Activated CD8-positive, alpha-beta memory T cell treated with anti-CD3 and anti-CD28 coated beads, Interleukin-2, amount 50 U/mL, for 1 hour (primary cell): ENCODE measurements around the gene APLP2.
A peak's percentile ranks its signal among the peaks of the same experiment; 100 is the strongest.
"Not testable (repeated sequence)": the region's sequence is repeated elsewhere in the genome, so short reads cannot be mapped to it uniquely, and the experiment has no call there.

ENCODE experiments used
- DNase-seq: peaks from one replicate; pipeline ENCODE4 v3.0.0-alpha.2; 2020; ENCODE audit errors: extremely low read depth

The APLP2 gene

DNA sequence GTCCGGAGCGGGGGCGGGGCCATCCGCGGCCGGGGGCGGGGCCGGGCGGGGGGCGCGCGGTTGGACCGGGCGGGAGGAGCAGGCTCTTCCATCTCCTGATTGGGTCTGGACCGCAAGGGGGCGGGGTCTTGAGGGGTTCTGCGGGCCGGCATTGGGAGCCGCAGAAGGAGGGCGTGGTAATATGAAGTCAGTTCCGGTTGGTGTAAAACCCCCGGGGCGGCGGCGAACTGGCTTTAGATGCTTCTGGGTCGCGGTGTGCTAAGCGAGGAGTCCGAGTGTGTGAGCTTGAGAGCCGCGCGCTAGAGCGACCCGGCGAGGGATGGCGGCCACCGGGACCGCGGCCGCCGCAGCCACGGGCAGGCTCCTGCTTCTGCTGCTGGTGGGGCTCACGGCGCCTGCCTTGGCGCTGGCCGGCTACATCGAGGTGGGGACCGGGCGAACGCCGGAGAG is at the start of gene APLP2:
Gene APLP2 (plus strand): TSS at position 236 of the 450 bp plus-strand sequence. CDS start 84 bp downstream, at position 320.
- peak; percentile 95 for DNase-seq

DNA sequence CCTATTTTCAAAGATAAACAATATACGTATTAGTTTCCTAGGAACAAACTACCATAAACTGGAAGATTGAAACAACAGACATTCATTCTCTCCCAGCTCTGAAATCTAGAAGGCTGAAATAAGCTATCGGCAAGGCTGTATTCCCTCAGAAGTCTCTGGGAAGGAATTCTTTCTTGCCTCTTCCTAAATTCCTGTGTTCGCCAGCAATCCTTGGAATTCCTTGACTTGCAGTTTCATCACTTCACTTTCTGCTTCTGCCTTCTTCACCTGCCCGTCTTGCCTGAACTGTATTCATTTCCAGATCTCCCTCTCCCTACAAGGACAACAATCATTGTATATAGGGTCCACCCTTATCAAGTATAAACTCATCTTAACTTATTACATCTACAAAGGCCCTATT is 49.4 kb upstream of the APLP2 start:
- no peak for DNase-seq

DNA sequence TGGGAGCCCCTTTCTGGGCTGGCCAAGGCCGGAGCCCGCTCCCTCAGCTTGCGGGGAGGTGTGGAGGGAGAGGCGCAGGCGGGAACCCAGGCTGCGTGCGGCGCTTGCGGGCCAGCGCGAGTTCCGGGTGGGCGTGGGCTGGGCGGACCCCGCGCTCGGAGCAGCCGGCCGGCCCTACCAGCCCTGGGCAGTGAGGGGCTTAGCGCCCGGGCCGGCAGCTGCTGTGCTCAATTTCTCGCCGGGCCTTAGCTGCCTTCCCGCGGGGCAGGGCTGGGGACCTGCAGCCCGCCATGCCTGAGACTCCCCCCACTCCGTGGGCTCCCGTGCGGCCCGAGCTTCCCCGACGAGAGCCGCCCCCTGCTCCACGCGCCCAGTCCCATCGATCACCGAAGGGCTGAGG is 48.1 kb upstream of the APLP2 start:
- DNase-seq, result not testable (repeated sequence)

DNA sequence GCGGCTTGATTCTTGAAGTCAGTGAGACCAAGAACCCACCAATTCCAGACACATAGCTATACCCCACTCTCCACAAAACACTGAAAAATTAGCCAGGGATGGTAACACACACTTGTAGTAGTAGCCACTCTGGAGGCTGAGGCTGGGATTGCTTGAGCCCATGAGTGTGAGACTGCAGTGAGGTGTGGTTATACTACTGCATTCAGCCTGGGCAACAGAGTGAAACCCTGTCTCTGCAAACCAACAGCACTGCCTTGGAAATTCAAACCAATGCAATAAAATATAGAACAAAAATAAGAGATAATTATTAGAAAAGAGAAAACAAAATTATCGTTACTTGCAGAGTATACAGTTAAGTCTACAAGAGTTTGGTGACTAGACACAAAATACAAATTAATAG is 46.9 kb upstream of the APLP2 start:
- no peak for DNase-seq

DNA sequence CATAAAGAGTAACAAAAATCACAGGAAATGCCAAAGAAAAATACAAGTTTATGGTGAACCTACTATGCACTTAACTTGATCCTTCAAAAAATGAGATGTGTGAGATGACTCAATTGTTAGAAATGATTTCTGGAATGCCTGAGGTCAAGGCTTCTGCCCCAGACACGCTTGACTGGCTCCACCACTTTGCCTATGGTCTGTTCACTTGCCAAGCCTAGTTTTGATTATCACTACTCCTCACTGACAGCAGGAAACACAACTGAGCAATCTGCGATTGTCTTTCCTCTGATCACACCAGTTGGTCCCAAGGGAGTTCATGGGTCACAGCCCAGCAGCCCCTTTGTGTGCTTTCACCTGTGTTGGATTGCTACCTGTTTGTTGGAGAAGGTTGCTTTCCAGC is 46.5 kb upstream of the APLP2 start:
- no peak for DNase-seq

DNA sequence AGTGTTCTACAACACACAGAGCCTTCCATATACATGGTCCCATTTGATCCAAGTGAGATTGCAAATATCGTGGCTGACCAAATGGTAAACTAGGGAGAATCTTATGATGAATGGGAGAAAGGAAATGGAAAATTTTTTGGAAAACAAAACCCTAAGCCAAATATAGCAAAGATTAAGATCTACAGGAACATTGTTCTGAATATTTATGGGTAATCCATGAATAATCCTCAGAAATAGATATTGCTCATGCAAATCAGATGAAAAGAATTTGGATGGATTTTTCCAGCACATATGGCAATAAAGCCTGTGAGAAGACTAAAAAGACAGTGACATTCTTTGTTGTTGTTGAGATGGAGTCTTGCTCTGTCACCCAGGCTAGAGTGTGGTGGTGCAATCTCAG is 45.3 kb upstream of the APLP2 start:
- no peak for DNase-seq

DNA sequence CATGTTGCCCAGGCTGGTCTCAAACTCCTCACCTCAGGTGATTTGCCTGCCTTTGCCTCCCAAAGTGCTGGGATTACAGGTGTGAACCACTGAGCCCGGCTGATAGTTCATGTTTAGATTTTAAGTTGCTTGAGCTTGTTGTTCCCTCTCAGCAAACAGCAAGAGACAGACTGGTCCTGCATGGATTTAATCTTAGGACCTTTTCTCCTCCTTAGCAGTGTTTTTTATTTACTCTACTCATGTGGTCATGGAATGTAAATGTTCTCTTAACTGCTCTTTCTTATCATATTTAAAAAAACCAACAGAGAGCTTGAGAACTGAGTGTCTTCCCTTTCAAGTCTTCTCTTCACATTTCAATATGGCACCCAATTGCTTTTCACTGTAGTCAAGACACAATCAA is 44.3 kb upstream of the APLP2 start:
- DNase-seq, result no peak

DNA sequence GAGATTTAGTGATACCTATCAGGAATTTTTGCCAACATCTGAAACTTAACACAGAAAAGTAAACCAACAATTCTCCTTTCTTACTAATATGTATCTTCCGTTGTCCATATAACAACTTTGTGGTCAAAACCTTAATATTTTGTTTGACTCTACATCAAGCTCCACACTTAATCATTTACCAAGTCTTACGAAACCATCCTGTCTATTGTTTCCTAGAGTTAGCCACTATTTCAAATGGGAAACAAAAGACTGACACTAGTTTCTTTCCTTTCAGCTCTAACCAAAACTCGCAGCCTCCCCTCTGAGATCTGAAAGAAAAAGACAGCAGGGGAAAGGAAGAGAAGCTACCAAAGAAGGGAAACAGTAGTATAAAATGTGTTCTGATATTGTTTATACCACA is 40.6 kb upstream of the APLP2 start:
- no peak for DNase-seq

DNA sequence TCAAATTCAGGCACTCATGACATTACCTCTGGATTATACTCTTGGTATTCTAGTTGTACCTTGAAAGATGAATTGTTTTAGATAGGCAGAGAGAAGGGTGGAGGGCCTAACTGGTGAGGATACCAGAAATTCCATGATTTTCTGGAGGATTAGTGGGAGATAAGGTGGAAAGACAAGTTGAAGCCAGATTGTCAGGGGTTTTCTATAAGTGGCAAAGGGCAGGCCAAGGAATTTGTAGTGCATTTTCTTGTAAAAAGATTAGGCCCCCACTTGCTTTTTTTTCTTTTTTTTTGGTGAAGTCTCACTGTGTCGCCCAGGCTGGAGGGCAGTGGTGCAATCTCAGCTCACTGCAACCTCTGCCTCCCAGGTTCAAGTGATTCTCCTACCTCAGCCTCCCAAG is 38.6 kb upstream of the APLP2 start:
- no peak for DNase-seq

DNA sequence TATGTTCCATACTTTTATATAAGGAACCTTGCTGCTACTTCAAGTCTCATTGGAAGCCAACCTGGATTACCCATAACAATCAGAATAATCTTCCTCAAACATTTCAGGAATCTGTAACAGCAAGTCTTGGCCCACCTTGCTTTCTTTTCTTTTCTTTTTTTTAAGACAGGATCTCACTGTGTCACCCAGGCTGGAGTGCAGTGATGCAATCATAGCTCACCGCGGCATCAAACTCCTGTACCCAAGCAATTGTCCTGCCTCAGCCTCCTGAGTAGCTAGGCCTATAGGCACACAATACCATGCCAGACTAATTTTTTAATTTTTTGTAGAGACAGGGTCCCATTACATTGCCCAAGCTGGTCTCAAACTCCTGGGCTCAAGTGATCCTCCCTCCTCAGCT is 37.7 kb upstream of the APLP2 start:
- no peak for DNase-seq

DNA sequence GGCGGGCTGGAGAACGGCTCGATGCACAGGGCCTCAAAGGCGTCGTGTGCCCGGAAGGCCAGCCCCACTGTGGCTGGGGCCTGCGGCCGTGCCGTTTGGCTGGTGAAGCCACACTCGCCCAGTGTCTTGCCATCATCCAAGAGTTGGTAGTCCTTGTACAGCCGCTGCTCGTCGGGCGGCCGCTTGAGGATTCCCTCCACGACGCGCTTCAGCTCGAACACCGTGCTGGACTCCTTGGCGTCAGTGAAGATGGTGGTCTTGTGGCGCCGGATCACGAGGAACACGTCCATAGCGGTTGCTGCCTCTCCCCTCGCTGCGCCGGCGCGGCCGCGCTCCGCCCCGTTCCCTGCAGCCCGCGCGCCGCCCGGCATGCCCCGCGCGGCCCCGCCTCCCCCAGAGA is 36.8 kb upstream of the APLP2 start:
- no peak for DNase-seq

DNA sequence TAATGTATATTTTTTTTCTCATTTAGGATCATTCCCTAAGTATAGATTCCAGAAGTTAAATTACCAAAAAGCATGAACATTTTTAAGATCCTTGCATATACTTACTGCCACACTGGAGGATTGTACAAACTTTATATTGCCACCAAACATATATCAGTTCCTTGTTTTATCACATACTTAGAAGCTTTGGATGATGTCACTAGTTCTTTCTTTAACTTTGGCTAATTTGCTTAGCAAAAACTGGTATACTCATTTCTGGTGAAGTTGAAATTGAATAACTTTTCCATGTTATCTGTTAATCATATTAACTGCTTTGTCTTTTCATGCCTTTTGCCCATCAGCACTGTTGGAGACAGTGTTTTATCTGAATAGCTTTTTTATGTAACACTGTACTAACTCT is 35.5 kb upstream of the APLP2 start:
- DNase-seq, result no peak

DNA sequence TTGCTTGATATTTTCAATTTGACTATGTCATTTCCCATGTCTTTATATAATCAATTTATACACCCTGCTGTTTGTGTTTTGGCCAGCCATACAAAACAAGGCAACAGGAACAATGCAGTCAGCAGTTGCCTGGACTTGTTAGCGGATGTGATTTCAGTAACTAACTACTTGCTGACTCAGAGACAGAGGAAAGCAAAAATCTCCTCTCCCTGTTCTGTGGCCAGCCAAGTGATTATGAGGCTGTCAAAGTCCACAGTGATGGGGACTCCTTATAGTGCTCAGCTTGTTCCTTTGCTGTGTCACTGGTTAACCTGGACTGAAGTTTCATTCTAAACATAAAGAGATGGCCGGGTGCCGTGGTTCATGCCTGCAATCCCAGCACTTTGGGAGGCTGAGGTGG is 32.6 kb upstream of the APLP2 start:
- DNase-seq, result no peak

DNA sequence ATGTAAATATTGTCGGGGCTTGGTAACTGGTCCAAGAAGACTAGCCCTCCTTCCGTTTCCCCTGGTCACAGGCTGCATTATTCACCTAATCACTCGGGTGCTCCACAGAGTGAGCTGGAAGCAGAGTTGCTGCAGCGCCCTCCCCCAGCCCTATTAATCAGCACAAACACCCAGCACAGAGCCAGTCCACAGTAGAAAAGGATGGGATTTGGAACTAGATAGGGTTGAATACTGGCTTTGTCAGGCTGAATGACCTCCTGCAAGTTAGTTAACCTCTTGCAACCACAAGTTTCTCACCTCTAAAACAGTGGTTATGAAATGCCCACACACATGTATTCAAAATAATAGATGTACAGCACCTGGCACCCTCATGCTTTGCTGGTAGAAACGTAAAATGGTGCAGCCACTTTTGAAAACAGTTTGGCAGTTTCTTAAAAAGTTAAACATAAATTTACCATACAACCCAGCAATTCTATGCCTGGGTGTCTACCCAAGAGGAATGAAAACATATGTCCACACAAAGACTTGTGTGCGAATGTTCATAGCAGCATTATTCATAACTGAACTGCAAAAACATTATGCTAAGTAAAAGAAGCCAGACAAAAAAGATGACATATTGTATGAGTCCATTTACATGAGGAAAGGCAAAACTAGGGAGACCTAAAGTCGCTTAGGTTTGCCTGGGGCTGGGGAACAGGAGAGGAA is 31.7 kb upstream of the APLP2 start:
- DNase-seq, result no peak

DNA sequence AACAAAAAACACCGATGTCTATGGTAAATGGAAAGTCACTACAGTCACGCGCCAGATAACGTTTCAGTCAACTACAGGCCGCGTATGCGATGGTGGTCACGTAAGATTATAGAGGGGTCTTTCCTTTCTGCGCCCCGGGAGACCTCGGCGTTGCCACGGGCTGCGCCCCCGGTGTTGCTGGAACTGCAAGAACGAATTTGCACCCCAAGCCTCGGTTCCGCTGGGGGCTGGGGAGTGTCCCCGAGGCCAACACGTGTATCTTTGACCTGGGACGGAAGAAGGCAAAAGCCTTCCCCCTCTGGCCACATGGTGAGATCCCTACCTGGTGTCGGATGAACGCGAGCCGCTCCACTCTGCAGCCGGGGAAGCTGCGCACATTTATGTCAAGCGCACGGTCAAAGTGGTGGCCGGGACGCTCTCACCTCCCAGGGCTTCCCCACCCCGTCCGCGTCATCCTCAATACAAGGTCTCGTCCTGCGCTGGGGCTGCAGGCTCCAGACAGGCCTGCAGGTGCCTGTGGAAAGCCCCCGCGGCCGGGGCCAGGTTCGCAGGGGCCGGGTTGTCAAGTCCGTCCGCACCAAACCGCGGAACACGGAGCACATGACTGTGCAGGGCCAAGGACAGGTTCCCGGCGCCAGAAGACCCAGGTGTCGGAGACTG is 29.3 kb upstream of the APLP2 start:
- no peak for DNase-seq

DNA sequence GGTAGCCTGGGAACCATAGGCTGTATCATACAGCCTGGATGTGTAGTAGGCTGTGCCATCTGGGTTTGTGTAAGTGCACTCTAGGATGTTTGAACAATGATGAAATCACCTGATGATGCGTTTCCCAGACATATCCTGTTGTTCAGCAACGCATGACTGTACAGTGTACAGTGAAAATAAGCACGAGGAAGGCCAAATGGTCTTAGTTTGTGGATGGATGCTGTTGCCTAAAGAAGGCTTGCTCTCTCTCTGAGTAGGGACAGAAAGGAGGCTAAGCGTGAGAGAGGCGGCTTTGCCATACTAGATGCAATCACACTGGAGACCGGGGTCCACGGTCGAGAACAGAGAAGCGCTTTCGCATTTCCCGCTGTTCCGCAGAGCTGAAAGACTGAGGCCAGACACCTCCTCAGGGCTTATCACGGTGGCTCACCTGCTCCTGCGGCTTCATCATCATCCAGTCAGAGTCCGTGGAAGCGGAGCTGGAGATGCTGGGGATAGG is 27.6 kb upstream of the APLP2 start:
- DNase-seq, result no peak

DNA sequence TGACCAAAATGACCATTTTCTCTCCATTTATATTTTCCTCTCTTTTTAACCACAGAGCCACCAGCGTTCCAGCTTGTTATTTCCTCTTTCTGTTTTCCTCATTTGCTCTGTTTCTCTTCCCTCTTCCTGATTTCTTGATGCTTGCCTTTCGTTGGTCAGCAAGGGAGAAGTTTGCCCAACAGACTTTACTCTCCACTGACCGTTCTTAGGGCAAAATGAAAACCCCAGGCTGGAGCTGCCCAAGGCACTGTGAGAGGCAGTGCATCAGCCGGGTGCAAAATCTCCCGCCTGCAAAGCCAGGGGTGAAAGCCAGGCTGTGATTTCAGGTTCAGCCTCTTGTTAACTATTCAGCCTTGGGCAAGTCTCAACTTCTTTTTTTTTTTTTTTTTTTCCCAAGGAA is 26.1 kb upstream of the APLP2 start:
- no peak for DNase-seq

DNA sequence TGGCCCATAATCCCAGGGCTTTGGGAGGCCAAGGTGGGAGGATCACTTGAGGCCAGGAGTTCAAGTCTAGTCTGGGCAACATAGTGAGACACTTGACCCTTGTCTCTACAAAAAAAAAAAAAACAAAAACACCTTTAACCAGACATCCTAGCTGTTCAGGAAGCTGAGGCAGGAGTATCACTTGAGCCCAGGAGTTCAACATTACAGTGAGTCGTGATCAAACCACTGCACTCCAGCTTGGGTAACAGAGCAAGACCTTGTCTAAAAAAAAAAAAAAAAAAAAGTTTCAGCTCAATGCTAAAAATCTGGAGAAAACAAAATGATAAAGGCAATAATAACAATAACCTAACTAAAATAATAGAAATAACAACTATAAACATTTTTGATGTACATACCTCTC is 22.6 kb upstream of the APLP2 start:
- no peak for DNase-seq

DNA sequence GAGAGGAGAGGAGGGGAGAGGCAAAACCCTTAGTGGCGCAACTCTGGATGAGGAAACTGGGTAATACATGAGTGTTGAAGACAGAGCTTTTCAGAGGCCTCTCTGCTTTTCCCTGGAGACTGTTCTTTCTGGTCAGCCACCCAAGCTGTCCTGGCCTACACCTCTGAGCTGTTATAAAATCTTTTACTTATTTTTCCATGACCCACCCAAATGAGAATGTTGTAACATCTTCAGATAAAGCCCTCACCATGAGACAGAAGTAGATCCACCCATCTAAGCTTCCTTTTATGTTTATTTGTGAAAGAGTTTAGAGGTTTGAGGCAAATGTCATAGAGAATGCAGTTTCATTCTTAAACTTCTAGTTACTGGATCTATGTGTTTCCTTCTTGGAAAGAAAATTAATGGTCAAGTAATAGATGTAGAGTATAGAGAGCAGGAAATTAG is 20.3 kb upstream of the APLP2 start:
- no peak for DNase-seq

DNA sequence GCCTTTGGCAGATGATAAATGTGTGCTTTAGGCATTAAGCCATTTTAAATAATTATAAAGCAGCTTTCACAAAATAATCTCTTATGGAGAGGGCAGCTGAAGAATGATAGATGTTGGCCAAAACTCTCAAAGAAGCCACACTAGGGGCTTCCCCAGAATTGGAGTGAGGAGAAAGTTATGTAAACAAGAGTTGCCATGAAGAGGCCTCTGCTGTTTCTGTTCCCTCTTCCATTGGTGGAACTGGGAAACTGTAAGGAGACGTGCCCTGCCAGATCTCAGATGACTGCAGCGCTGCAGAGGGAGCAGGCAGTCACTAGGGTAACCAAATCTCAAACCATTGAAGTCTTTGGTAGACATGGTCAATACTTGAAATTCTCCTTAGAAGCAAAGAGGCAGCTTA is 19.4 kb upstream of the APLP2 start:
- DNase-seq, result no peak

DNA sequence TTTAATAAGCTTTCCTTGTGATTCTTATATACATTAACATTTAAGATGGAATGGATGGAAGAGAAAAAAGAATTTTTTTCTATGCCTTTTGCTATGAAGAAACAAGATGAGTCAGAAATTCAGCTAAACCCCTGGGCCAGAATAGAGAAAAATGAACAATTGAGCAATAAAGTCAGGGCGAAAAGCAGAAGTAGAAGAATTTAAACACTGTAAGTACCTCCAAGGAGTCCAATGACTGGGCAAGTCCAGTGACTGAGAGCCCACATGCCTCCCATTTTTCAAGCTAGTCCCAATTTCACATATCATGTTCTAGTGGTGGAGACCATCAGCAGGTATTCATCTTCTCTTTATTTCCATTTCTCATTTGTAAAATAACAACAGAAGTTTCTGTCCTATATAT is 18.6 kb upstream of the APLP2 start:
- DNase-seq, result no peak

DNA sequence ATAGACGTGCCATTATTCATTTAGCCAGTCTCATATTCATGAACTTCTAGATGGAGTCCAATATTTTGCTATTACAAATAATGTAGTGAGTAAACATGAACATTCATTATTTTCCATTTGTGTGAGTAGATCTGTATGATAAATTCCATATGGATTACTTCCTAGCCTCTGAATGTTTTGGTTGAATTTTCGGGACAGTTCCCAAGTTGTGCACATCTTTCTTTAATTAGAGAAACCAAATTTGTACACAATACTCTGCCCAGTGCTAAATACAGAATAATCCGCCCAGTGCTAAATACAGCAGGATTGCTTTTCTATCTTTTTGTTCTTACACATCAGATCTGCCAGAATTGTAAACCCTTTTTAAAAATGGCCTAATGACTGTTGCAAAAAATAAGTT is 17.1 kb upstream of the APLP2 start:
- DNase-seq, result no peak

DNA sequence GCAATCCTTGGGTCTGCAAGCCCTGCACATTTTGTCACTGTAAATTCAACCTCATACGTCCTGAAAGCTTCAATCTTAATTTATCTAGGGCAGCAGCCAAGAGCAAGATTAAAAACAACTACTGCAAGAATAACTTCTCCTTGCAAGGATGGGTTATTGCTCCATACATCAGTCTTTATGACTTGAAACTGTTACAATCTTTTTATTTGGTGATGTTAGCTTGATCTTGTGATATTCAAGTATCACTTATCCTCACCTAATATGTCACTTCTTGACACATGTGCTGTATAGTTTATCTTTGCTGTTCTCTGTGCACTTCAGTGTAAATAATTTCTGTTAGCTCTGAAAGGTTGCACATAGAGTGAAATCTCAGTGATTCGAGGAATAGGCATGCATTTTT is 14.7 kb upstream of the APLP2 start:
- no peak for DNase-seq

DNA sequence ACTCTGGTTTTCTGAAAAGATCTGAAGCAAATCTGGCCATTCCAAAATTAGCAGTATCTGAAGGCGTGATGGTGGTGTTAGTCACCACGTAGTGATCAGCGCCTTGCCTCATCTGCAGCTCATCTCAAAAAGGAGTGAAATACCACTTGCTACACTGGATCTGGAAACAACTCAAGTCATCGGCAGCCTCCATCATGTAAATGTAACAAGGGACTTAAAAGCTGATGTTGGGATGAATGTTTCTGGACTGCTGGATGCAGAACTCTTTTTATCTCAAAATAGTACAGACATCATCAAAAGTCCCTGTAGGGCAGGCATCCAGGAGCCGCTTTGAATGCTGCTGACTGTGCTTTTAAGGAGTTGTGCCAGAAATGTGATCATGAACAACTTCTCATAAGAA is 14.1 kb upstream of the APLP2 start:
- no peak for DNase-seq
